Calu3 (cell line): ENCODE results near the gene CCDC142. TPM values are rescaled to one million over a fixed set of nuclear protein-coding genes. Genes with fewer than 3 reads are reported as not detected.

Experiments used
- BruUV-seq: library from RNA; stranded (reverse); fragments of 400-500 nt; replicated peaks from 2 replicates; lab custom pipeline; 2021; lab: Mats Ljungman, UMichigan
- CTCF ChIA-PET: fragments of 300-600 bp; sonication (Branson Sonifier 250); formaldehyde crosslinking; loops from one replicate; lab custom pipeline; 2022; ENCODE audit warnings: antibody characterized with exemption; lab: Charles Lee
- DNase-seq: peaks from one replicate; pipeline ENCODE4 v3.0.0; 2022
- H3K27ac Mint-ChIP-seq: one replicate; pipeline ENCODE4 v1.8.0; 2022; ENCODE audit warnings: mixed read lengths; ENCODE audit not compliant: unreplicated experiment
- H3K27me3 Mint-ChIP-seq: one replicate; pipeline ENCODE4 v1.8.0; 2022; ENCODE audit warnings: mixed read lengths; ENCODE audit not compliant: unreplicated experiment
- H3K36me3 Mint-ChIP-seq: one replicate; pipeline ENCODE4 v1.8.0; 2022; ENCODE audit warnings: mild to moderate bottlenecking, moderate library complexity, mixed read lengths; ENCODE audit not compliant: insufficient read depth, unreplicated experiment
- H3K4me1 Mint-ChIP-seq: one replicate; pipeline ENCODE4 v1.8.0; 2022; ENCODE audit warnings: mild to moderate bottlenecking, low read depth, mixed read lengths; ENCODE audit not compliant: unreplicated experiment
- H3K4me3 Mint-ChIP-seq: one replicate; pipeline ENCODE4 v1.8.0; 2022; ENCODE audit warnings: mild to moderate bottlenecking, low read depth, moderate library complexity, mixed read lengths; ENCODE audit not compliant: unreplicated experiment
- H3K9me3 Mint-ChIP-seq: one replicate; pipeline ENCODE4 v1.8.0; 2022; ENCODE audit warnings: low read depth, mixed read lengths; ENCODE audit not compliant: unreplicated experiment
- intact Hi-C: fragments of 100-400 bp; cut with micrococcal nuclease; formaldehyde crosslinking; loops from one replicate; pipeline ENCODE4 v1.10.0; 2022; ENCODE audit not compliant: unreplicated experiment
- total RNA-seq: library from RNA; stranded (reverse); gene quantifications from 2 replicates; pipeline ENCODE4 v1.2.3, GENCODE V29; 2022
- TF ChIP-seq, protein P1 (sequence below): fragments of 200-600 bp; IDR thresholded peaks from one replicate; pipeline ENCODE4 v1.8.0; 2022; ENCODE audit warnings: antibody characterized with exemption; ENCODE audit not compliant: unreplicated experiment

Gene CCDC142
- total RNA-seq, 1 experiment from 2014 or later = 30.4 TPM

GRCh38 chr2:74512744-74513604, 30.2 kb upstream of the CCDC142 start:
- Mint-ChIP-seq H3K27ac (no peak overlapping the region), H3K27me3 (peaks cover 86% of the 10 kb centered on the region)
- intact Hi-C loops = no loop called here

DNA sequence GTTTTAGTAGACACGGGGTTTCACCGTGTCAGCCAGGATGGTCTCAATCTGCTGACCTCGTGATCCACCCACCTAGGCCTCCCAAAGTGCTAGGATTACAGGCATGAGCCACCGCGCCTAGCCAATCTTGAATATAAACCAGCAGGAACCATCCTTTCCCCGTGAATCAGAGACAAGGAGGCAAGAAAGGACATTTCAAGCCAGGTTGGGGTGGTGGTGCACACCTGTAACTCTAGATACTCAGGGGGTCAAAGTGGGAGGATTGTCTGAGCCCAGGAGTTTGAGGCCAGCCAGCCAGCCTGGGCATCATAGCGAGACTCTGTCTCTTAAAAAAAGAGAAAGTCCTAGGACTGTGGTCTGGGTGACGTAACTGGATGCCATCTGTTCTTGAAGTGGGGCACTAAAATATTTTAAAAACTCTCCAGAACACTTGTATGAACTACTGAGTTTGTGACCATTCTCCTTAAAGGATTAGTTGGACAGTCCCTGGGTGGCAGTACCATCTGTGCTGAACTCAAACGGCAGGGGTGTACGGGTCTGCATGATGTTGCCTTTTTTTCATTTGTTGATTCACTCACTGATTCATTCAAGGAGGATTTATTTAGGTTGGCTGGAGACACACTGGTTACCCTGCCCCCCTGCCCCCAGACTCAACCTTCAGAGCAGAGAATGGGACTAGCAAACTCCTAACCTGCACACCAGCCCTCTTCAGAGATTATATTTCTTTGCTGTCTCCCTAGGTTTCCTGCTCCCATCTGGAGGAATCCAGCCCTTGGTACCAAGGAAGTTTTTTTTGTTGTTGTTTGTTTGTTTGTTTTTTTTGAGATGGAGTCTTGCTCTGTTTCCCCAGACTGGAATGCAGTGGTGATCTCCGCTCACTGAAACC, 28.5 kb upstream of the CCDC142 start:
- H3K27ac Mint-ChIP-seq = no peak overlapping the region
- TF ChIP-seq, protein P1, sequence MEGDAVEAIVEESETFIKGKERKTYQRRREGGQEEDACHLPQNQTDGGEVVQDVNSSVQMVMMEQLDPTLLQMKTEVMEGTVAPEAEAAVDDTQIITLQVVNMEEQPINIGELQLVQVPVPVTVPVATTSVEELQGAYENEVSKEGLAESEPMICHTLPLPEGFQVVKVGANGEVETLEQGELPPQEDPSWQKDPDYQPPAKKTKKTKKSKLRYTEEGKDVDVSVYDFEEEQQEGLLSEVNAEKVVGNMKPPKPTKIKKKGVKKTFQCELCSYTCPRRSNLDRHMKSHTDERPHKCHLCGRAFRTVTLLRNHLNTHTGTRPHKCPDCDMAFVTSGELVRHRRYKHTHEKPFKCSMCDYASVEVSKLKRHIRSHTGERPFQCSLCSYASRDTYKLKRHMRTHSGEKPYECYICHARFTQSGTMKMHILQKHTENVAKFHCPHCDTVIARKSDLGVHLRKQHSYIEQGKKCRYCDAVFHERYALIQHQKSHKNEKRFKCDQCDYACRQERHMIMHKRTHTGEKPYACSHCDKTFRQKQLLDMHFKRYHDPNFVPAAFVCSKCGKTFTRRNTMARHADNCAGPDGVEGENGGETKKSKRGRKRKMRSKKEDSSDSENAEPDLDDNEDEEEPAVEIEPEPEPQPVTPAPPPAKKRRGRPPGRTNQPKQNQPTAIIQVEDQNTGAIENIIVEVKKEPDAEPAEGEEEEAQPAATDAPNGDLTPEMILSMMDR = no peak
- H3K4me3 Mint-ChIP-seq = no peak overlapping the region
- CTCF ChIA-PET = interaction anchor here (0.6 kb wide), 1 partner anchor 910 kb away, joined by 5 read pairs; no protein-coding TSS in a partner anchor
- H3K9me3 Mint-ChIP-seq = no peaks in the 10 kb centered on the region
- peaks cover 29% of the 10 kb centered on the region for H3K36me3 Mint-ChIP-seq
- peaks cover 9% of the 10 kb centered on the region for H3K4me1 Mint-ChIP-seq
- no TSS peak for BruUV-seq
- DNase-seq = no peak
- intact Hi-C loops = no loop called here
- peaks cover 70% of the 10 kb centered on the region for H3K27me3 Mint-ChIP-seq

More at GRCh38 chr2:74512744-74513604, 30.2 kb upstream of the CCDC142 start:
- H3K4me3 Mint-ChIP-seq = peak overlapping the region; percentile 26
- no peaks in the 10 kb centered on the region for H3K9me3 Mint-ChIP-seq
- peaks cover 9% of the 10 kb centered on the region for H3K4me1 Mint-ChIP-seq
- no TSS peak for BruUV-seq
- CTCF ChIA-PET = interaction anchor here (1.4 kb wide), 1 partner anchor 71 kb away, joined by 3 read pairs; no protein-coding TSS in a partner anchor
- TF ChIP-seq, protein P1 = no peak
- peaks cover 13% of the 10 kb centered on the region for H3K36me3 Mint-ChIP-seq
- DNase-seq = no peak

DNA sequence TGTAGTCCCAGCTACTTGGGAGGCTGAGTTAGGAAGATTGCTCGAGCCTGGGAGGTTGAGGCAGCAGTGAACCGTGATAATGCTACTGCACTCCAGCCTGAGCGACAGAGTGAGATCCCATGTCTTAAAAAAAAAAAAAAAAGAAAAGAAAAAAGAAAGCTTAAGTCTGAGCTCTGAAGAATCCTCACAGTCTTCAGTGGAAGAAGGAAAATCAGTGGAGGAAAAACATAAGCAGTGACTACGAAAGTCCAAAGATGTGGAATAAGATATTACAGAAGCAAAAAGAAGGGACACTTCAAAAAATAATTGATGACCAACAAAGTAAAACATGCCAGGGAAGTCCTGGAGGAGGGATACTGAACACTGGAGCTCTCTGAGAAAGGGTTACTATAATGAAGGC, 27.5 kb upstream of the CCDC142 start:
- DNase-seq = no peak
- TF ChIP-seq, protein P1 = no peak
- Mint-ChIP-seq H3K4me1 (peaks cover 13% of the 10 kb centered on the region), H3K27ac (peak overlapping the region; percentile 9), H3K36me3 (peaks cover 26% of the 10 kb centered on the region), H3K9me3 (no peaks in the 10 kb centered on the region), H3K4me3 (no peak overlapping the region), H3K27me3 (peaks cover 63% of the 10 kb centered on the region)
- BruUV-seq = no TSS peak
- intact Hi-C loops = no loop called here
- CTCF ChIA-PET = no interaction called here

DNA sequence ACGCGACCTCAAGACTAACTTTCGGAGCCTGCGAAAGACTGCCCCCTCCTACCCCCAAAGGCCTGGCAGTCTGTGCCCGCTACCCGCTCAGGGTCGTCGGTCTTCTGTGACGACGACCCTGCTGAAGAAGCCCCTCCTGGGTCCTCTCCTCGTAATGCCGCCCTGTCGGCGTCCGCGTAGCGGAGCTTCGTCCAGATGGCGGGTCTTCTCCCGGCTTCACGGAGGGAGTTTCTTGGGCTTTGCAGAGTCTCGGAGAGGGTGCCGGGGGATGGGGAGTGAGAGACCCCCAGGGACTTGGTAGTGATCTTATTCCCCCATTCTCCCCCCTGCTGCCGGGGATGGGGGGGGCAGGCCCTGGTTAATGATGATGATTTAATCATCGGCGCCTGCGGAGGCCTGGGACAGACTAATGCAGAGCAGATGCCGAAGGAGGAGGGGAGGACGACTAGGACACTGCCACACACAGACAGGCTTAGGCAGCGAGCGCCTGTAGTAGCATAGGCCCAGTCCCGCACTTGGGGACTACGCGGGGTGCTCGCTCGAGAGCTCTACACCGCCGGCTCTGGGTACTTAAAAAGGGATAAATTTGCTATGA, 25.2 kb upstream of the CCDC142 start:
- peaks cover 26% of the 10 kb centered on the region for H3K4me1 Mint-ChIP-seq
- no TSS peak for BruUV-seq
- H3K4me3 Mint-ChIP-seq = peak overlapping the region; percentile 97
- TF ChIP-seq, protein P1 = no peak
- CTCF ChIA-PET = interaction anchor here (0.7 to 1.7 kb wide), 2 partner anchors 25 to 28 kb away, joined by 5 to 6 read pairs; partner anchors contain the start of genes CCDC142 and TTC31
- no peaks in the 10 kb centered on the region for H3K9me3 Mint-ChIP-seq
- peak overlapping the region; percentile 100 for H3K27ac Mint-ChIP-seq
- H3K36me3 Mint-ChIP-seq = peaks cover 43% of the 10 kb centered on the region
- intact Hi-C loops = loop anchor here (2.0 kb wide), 1 partner anchor 21 kb away; the partner anchor contains the start of genes AUP1 and HTRA2
- peak; percentile 41 for DNase-seq
- H3K27me3 Mint-ChIP-seq = peaks cover 45% of the 10 kb centered on the region
